Caco-2 (cell line): ENCODE data around the gene SIGLEC15. TPM values are rescaled to one million over a fixed set of nuclear protein-coding genes. Genes with fewer than 3 reads are reported as not detected.

Source experiments
- BruUV-seq: library from RNA; stranded (reverse); fragments of 400-500 nt; replicated peaks from 2 replicates; lab custom pipeline; 2021; lab: Mats Ljungman, UMichigan
- CTCF ChIA-PET: fragments of 300-600 bp; sonication (Branson Sonifier 250); formaldehyde crosslinking; loops from one replicate; lab custom pipeline; 2022; ENCODE audit warnings: antibody characterized with exemption; lab: Charles Lee
- POLR2A ChIA-PET: fragments of 300-600 bp; sonication (Branson Sonifier 250); formaldehyde crosslinking; loops from one replicate; lab custom pipeline; 2022; ENCODE audit warnings: antibody characterized with exemption; lab: Charles Lee
- DNase-seq, 2 experiments: peaks; one replicate each; pipeline versions ENCODE4 v3.0.0 to v3.0.0-alpha.2; 2020 to 2022
- H3K27me3 ChIP-seq: replicated peaks from 2 replicates; pipeline ENCODE4 v1.6.0; 2011; ENCODE audit warnings: low read length; ENCODE audit not compliant: control insufficient read depth, insufficient read depth
- H3K36me3 ChIP-seq: 2 replicates; pipeline ENCODE4 v1.5.1; 2011; ENCODE audit warnings: low read length; ENCODE audit not compliant: control insufficient read depth, insufficient read depth
- H3K4me1 ChIP-seq: fragments of 250-450 bp; sonication (Bioruptor Pico); 2 replicates; pipeline ENCODE4 v1.5.1; 2020; ENCODE audit warnings: mild to moderate bottlenecking
- H3K4me3 ChIP-seq: 2 replicates; pipeline ENCODE4 v1.5.1; 2011; ENCODE audit warnings: low read depth, mild to moderate bottlenecking, control low read depth, low read length
- H3K9me3 ChIP-seq: fragments of 250-450 bp; sonication (Bioruptor Pico); 2 replicates; pipeline ENCODE4 v1.5.1; 2020; ENCODE audit warnings: mild to moderate bottlenecking, moderate library complexity
- H3K27ac Mint-ChIP-seq: one replicate; pipeline ENCODE4 v1.8.0; 2022; ENCODE audit warnings: mixed read lengths; ENCODE audit not compliant: unreplicated experiment
- H3K27me3 Mint-ChIP-seq: one replicate; pipeline ENCODE4 v1.8.0; 2022; ENCODE audit warnings: mixed read lengths; ENCODE audit not compliant: insufficient read depth, unreplicated experiment
- H3K36me3 Mint-ChIP-seq: one replicate; pipeline ENCODE4 v1.8.0; 2022; ENCODE audit warnings: mild to moderate bottlenecking, mixed read lengths; ENCODE audit not compliant: insufficient read depth, unreplicated experiment
- H3K4me1 Mint-ChIP-seq: one replicate; pipeline ENCODE4 v1.8.0; 2022; ENCODE audit warnings: low read depth, mixed read lengths; ENCODE audit not compliant: unreplicated experiment
- H3K4me3 Mint-ChIP-seq: one replicate; pipeline ENCODE4 v1.8.0; 2022; ENCODE audit warnings: mild to moderate bottlenecking, moderate library complexity, mixed read lengths; ENCODE audit not compliant: unreplicated experiment
- H3K9me3 Mint-ChIP-seq: one replicate; pipeline ENCODE4 v1.8.0; 2022; ENCODE audit warnings: mixed read lengths; ENCODE audit not compliant: unreplicated experiment
- intact Hi-C: fragments of 100-400 bp; cut with micrococcal nuclease; formaldehyde crosslinking; loops from one replicate; pipeline ENCODE4 v1.10.0; 2022; ENCODE audit not compliant: unreplicated experiment
- total RNA-seq: library from RNA; stranded (reverse); gene quantifications from 2 replicates; pipeline ENCODE4 v1.2.3, GENCODE V29; 2022
- TF ChIP-seq, protein P1 (sequence below), 2 experiments: fragments of 200-600 bp in 1 of 2; IDR thresholded peaks; 1 replicate in 1 of 2; 2 replicates in 1 of 2; pipeline versions ENCODE4 v1.5.1 to v1.8.0; 2011 to 2022; ENCODE audit warnings: antibody characterized with exemption in 1 of 2, control low read depth in 1 of 2, inconsistent platforms in 1 of 2, low read depth in 1 of 2, low read length in 1 of 2, mild to moderate bottlenecking in 1 of 2, moderate library complexity in 1 of 2; ENCODE audit not compliant: insufficient read depth in 1 of 2, severe bottlenecking in 1 of 2, unreplicated experiment in 1 of 2

The SIGLEC15 gene
- total RNA-seq, 1 experiment from 2014 or later = not detected

GRCh38 chr18:45780568-45780967, 44.9 kb upstream of the SIGLEC15 start:
- Mint-ChIP-seq H3K27ac (no peak overlapping the region), H3K4me1 (peaks cover 9% of the 10 kb centered on the region), H3K36me3 (no peaks in the 10 kb centered on the region), H3K4me3 (no peak overlapping the region), H3K9me3 (no peaks in the 10 kb centered on the region), H3K27me3 (no peaks in the 10 kb centered on the region)
- Histone ChIP-seq H3K9me3 (no peaks in the 10 kb centered on the region), H3K27me3 (no peaks in the 10 kb centered on the region), H3K4me1 (peaks cover 14% of the 10 kb centered on the region), H3K4me3 (no peak overlapping the region), H3K36me3 (no peaks in the 10 kb centered on the region)
- CTCF ChIA-PET = no interaction called here
- BruUV-seq = no TSS peak
- intact Hi-C loops = no loop called here
- TF ChIP-seq, protein P1, sequence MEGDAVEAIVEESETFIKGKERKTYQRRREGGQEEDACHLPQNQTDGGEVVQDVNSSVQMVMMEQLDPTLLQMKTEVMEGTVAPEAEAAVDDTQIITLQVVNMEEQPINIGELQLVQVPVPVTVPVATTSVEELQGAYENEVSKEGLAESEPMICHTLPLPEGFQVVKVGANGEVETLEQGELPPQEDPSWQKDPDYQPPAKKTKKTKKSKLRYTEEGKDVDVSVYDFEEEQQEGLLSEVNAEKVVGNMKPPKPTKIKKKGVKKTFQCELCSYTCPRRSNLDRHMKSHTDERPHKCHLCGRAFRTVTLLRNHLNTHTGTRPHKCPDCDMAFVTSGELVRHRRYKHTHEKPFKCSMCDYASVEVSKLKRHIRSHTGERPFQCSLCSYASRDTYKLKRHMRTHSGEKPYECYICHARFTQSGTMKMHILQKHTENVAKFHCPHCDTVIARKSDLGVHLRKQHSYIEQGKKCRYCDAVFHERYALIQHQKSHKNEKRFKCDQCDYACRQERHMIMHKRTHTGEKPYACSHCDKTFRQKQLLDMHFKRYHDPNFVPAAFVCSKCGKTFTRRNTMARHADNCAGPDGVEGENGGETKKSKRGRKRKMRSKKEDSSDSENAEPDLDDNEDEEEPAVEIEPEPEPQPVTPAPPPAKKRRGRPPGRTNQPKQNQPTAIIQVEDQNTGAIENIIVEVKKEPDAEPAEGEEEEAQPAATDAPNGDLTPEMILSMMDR (IDR thresholded peaks at IDR 0.05; ENCODE audit: insufficient read depth in 1 of 2, low read depth in 1 of 2, low read length in 1 of 2, severe bottlenecking in 1 of 2, unreplicated experiment in 1 of 2) = no peak
- DNase-seq = peak in 1 of 2 experiments; percentile 23
- POLR2A ChIA-PET = no interaction called here

- Mint-ChIP-seq H3K27ac (peak overlapping the region; percentile 75), H3K4me1 (peaks cover 9% of the 10 kb centered on the region), H3K27me3 (no peaks in the 10 kb centered on the region), H3K4me3 (no peak overlapping the region), H3K9me3 (no peaks in the 10 kb centered on the region), H3K36me3 (no peaks in the 10 kb centered on the region)
- Histone ChIP-seq H3K36me3 (no peaks in the 10 kb centered on the region), H3K4me1 (peaks cover 14% of the 10 kb centered on the region), H3K4me3 (no peak overlapping the region), H3K9me3 (no peaks in the 10 kb centered on the region), H3K27me3 (no peaks in the 10 kb centered on the region)
- CTCF ChIA-PET = no interaction called here
- POLR2A ChIA-PET = no interaction called here
- TF ChIP-seq, protein P1 (IDR thresholded peaks at IDR 0.05; ENCODE audit: insufficient read depth in 1 of 2, low read depth in 1 of 2, low read length in 1 of 2, severe bottlenecking in 1 of 2, unreplicated experiment in 1 of 2) = no peak
- BruUV-seq = no TSS peak
- intact Hi-C loops = no loop called here
- DNase-seq = no peak
These were observed 42.8 kb upstream of the SIGLEC15 start for GRCh38 chr18:45782662-45783061.

GRCh38 chr18:45783097-45784075, 42.1 kb upstream of the SIGLEC15 start:
- BruUV-seq = no TSS peak
- no peak for DNase-seq
- no peak overlapping the region for H3K4me3 ChIP-seq
- H3K4me1 ChIP-seq = peaks cover 14% of the 10 kb centered on the region
- Mint-ChIP-seq H3K27ac (peak overlapping the region; percentile 75), H3K4me3 (peak overlapping the region; percentile 57), H3K27me3 (no peaks in the 10 kb centered on the region), H3K4me1 (peaks cover 9% of the 10 kb centered on the region), H3K9me3 (no peaks in the 10 kb centered on the region), H3K36me3 (no peaks in the 10 kb centered on the region)
- ChIA-PET CTCF (no interaction called here), POLR2A (no interaction called here)
- intact Hi-C loops = no loop called here
- TF ChIP-seq, protein P1 (IDR thresholded peaks at IDR 0.05; ENCODE audit: insufficient read depth in 1 of 2, low read depth in 1 of 2, low read length in 1 of 2, severe bottlenecking in 1 of 2, unreplicated experiment in 1 of 2) = no peak
- no peaks in the 10 kb centered on the region for H3K36me3 ChIP-seq
- no peaks in the 10 kb centered on the region for H3K9me3 ChIP-seq
- H3K27me3 ChIP-seq = no peaks in the 10 kb centered on the region
